ENCODE measurements around the gene UNC119B. TPM values are rescaled to one million over a fixed set of nuclear protein-coding genes. Genes with fewer than 3 reads are reported as not detected.

UNC119B gene
- total RNA-seq, 4 donors from 2014 or later: 4.7 to 8.7 (median 7.8) TPM

DNA sequence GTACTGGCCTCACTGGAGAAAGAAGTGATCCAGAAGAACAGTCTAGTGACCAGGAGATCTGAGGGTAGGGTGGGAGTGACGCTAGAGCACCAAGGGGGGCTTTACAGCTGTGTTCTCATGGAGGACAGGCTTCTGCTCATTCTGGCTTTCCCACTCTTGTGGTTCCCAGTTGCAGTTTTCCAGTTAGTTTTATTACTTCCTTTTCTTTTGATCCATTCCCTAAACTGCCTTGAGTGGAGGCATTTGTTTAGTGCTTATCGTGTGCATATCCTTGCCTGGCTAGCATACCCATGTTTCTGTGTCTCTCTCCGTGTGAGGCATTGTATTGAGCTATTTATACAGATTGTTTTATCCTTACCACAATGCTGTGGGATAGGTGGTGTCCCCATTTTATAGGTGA, 19.3 kb upstream of the UNC119B start:
- ATAC-seq (no peak), DNase-seq (no peak)
- peaks cover 58 to 62% of the 10 kb centered on the region in 2 donors for H3K4me1 ChIP-seq
- H3K9me3 ChIP-seq: no peaks in the 10 kb centered on the region
- no peak for TF ChIP-seq POLR2A (IDR thresholded peaks at IDR 0.05)
- TF ChIP-seq, protein P1, sequence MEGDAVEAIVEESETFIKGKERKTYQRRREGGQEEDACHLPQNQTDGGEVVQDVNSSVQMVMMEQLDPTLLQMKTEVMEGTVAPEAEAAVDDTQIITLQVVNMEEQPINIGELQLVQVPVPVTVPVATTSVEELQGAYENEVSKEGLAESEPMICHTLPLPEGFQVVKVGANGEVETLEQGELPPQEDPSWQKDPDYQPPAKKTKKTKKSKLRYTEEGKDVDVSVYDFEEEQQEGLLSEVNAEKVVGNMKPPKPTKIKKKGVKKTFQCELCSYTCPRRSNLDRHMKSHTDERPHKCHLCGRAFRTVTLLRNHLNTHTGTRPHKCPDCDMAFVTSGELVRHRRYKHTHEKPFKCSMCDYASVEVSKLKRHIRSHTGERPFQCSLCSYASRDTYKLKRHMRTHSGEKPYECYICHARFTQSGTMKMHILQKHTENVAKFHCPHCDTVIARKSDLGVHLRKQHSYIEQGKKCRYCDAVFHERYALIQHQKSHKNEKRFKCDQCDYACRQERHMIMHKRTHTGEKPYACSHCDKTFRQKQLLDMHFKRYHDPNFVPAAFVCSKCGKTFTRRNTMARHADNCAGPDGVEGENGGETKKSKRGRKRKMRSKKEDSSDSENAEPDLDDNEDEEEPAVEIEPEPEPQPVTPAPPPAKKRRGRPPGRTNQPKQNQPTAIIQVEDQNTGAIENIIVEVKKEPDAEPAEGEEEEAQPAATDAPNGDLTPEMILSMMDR (IDR thresholded peaks at IDR 0.05 in 4 of 5, conservative IDR thresholded peaks at IDR 0.05 in 1 of 5): no peak
- no peaks in the 10 kb centered on the region for H3K27me3 ChIP-seq
- H3K27ac ChIP-seq: peak overlapping the region; percentile 86 to 93 (median 90)
- intact Hi-C loops (cut with DNase I; ENCODE audit: low total_unique reads) (no loop called here), in situ Hi-C loops (cut with MboI; ENCODE audit: low sequenced_read_pairs in 4 of 4) (no loop called here)
- H3K36me3 ChIP-seq: peaks cover 0 to 23% of the 10 kb centered on the region in 2 donors
- no peak overlapping the region for H3K4me3 ChIP-seq

DNA sequence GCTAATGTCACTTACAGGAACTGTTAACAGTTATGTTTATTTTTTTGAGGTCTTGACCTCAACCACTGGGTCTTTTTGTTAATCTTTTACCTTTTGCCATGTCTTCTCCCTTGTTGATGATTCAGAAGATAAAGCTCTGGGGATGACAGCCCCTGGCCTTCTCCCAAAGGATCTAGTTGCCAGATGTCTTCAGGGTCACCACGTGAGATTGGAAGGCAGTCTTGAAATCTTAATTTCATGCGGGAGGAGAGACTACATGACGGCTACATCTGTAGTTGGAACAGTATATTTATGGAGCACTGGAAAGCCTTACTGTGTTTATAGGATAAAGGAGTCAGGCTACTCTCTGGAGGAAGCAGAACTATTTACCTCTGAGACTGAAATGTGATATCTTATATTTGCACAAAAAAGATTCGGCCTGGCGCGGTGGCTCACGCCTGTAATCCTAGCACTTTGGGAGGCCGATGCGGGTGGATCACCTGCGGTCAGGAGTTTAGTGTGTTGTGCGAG, 17.7 kb upstream of the UNC119B start:
- no peak for TF ChIP-seq POLR2A (IDR thresholded peaks at IDR 0.05)
- TF ChIP-seq, protein P1 (IDR thresholded peaks at IDR 0.05 in 4 of 5, conservative IDR thresholded peaks at IDR 0.05 in 1 of 5): no peak
- H3K27me3 ChIP-seq: no peaks in the 10 kb centered on the region

DNA sequence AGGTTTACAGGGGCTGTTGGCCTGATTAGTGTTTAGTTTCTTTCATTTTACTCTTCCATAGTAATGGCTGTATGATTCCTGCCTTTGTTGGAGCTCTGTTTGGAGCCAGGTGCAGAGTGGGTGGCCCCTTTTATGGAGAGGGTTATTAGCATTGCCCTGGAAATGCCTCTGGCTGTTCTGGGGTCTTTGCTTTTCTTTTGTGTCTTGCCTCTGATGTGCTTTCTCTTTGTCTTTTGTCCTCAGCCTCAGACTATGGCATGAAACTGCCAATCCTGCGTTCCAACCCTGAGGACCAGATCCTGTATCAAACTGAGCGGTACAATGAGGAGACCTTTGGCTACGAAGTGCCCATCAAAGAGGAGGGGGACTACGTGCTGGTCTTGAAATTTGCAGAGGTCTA, 16.4 kb upstream of the UNC119B start:
- Histone ChIP-seq H3K27ac (peak overlapping the region in 3 of 4 donors; percentile 86 to 93 (median 92)), H3K4me1 (peaks cover 55 to 79% of the 10 kb centered on the region in 2 donors), H3K9me3 (no peaks in the 10 kb centered on the region), H3K4me3 (no peak overlapping the region), H3K27me3 (no peaks in the 10 kb centered on the region), H3K36me3 (peaks cover 0 to 49% of the 10 kb centered on the region in 2 donors)
- no peak for DNase-seq
- TF ChIP-seq POLR2A (IDR thresholded peaks at IDR 0.05): no peak
- TF ChIP-seq, protein P1 (IDR thresholded peaks at IDR 0.05 in 4 of 5, conservative IDR thresholded peaks at IDR 0.05 in 1 of 5): no peak
- in situ Hi-C loops (cut with MboI; ENCODE audit: low sequenced_read_pairs in 4 of 4) (no loop called here), intact Hi-C loops (cut with DNase I; ENCODE audit: low total_unique reads) (no loop called here)
- ATAC-seq: no peak

More for the DNA sequence above, 17.7 kb upstream of the UNC119B start:
- Histone ChIP-seq H3K4me1 (peaks cover 62 to 73% of the 10 kb centered on the region in 2 donors), H3K9me3 (no peaks in the 10 kb centered on the region), H3K4me3 (no peak overlapping the region), H3K36me3 (peaks cover 0 to 39% of the 10 kb centered on the region in 2 donors), H3K27ac (peak overlapping the region; percentile 66 to 93 (median 89))
- DNase-seq: peak in 1 of 2 donors; percentile 63
- peak; percentile 46 to 63 for ATAC-seq
- intact Hi-C loops (cut with DNase I; ENCODE audit: low total_unique reads): no loop called here
- in situ Hi-C loops (cut with MboI; ENCODE audit: low sequenced_read_pairs in 4 of 4): no loop called here

DNA sequence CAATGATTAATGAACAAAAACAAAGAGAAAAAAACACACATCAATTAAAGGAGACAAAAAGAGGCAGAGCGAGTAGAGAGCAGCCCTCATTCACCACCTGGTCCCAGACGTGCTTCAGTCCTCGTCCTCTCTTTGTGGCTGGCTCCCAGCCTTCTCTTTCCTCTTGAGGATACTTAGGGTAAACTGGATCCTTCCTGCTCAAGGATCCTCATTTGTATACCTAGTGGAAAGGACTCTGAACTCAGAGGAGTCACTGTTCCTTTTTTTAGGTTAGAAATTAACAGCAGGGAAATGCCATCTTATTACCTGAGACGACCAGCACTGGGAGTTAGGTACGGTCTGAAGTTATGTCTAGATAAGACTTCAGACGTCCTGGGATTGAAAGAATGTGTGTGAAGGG, 13.6 kb upstream of the UNC119B start:
- peaks cover 45 to 80% of the 10 kb centered on the region in 2 donors for H3K4me1 ChIP-seq
- H3K4me3 ChIP-seq: no peak overlapping the region
- H3K27ac ChIP-seq: peak overlapping the region in 3 of 4 donors; percentile 56 to 78 (median 68)
- no peaks in the 10 kb centered on the region for H3K27me3 ChIP-seq
- no peaks in the 10 kb centered on the region for H3K9me3 ChIP-seq
- no peak for ATAC-seq
- DNase-seq: no peak
- intact Hi-C loops (cut with DNase I; ENCODE audit: low total_unique reads): no loop called here
- H3K36me3 ChIP-seq: peaks cover 0 to 67% of the 10 kb centered on the region in 2 donors
- no peak for TF ChIP-seq POLR2A (IDR thresholded peaks at IDR 0.05)
- TF ChIP-seq, protein P1 (IDR thresholded peaks at IDR 0.05 in 4 of 5, conservative IDR thresholded peaks at IDR 0.05 in 1 of 5): no peak
- in situ Hi-C loops (cut with MboI; ENCODE audit: low sequenced_read_pairs in 4 of 4): no loop called here
